ENCODE measurements around the gene NKD1. TPM values are rescaled to one million over a fixed set of nuclear protein-coding genes. Genes with fewer than 3 reads are reported as not detected.
A peak's percentile ranks its signal among the peaks of the same experiment; 100 is the strongest.

Gene NKD1
- total and polyA plus RNA-seq, 8 donors: 12.5 to 46.9 (median 37.9) TPM

DNA sequence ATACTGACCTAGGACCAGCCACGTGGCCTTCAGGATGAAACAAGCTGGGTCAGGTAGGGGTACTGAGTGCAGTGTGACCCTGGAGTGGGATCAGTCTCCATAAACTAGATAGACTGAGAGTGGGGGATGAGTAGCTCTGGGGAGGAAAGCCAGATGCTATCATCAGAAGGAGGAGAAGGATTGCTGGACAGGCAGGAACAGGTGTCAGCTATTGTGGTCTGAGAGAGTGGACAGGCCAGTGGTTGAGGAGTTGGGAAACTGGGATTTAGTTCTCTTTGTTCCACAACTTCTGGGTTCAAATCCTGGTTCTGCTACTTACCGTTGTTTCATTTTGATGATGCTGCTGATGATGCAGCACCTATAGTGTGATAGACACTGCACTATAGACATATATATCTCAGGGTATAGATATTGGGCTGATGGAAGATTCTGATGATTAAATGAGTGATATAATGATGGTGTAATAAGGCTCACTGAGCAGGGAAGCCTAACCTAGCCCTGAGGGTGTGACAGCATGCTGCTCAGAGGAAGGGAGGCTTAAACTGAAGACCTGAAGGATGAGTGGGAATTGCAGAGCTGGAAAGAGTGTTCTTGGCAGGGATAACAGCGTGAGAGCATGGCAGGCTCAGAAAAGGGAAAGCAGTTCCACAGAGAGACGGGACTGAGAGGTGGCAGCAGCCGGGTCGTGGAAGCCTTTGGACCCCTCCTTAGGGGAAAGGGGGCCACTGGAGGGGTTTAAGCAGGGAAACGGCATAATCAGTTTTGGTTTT lies 66.9 kb downstream of the NKD1 start:
- no peak for ATAC-seq
- peaks cover 0 to 35% of the 10 kb centered on the region in 2 donors for H3K4me1 ChIP-seq

DNA sequence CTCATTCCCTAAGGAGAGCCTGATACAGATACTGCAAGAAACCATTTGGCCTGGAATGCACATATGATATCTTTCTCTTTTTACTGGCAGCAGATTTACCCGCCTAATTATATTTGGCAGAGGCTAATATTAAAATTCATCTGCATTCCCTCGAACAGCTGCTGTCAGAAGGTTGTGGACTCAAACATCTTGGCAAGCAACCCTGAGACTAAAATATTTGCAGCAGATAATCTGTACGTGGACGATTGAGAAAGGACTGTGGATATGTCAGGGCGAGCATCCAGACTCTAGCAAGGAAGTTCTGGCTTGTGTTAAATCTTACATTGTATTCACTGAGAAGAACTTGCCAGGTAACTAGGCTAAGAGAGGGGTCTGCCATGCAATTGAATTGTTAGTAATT lies 67.7 kb downstream of the NKD1 start:
- Histone ChIP-seq H3K4me3 (no peak overlapping the region), H3K4me1 (peaks cover 0 to 32% of the 10 kb centered on the region in 2 donors), H3K9me3 (no peaks in the 10 kb centered on the region), H3K36me3 (no peaks in the 10 kb centered on the region), H3K27ac (no peak overlapping the region), H3K27me3 (no peaks in the 10 kb centered on the region)
- ATAC-seq (no peak), DNase-seq (peak in 2 of 4 donors; percentile 68 to 77)
- TF ChIP-seq, protein P1, sequence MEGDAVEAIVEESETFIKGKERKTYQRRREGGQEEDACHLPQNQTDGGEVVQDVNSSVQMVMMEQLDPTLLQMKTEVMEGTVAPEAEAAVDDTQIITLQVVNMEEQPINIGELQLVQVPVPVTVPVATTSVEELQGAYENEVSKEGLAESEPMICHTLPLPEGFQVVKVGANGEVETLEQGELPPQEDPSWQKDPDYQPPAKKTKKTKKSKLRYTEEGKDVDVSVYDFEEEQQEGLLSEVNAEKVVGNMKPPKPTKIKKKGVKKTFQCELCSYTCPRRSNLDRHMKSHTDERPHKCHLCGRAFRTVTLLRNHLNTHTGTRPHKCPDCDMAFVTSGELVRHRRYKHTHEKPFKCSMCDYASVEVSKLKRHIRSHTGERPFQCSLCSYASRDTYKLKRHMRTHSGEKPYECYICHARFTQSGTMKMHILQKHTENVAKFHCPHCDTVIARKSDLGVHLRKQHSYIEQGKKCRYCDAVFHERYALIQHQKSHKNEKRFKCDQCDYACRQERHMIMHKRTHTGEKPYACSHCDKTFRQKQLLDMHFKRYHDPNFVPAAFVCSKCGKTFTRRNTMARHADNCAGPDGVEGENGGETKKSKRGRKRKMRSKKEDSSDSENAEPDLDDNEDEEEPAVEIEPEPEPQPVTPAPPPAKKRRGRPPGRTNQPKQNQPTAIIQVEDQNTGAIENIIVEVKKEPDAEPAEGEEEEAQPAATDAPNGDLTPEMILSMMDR (IDR thresholded peaks at IDR 0.05): no peak
- intact Hi-C loops (cut with DNase I): no loop called here

More for the DNA sequence above, 66.9 kb downstream of the NKD1 start:
- intact Hi-C loops (cut with DNase I): no loop called here
- Histone ChIP-seq H3K27me3 (no peaks in the 10 kb centered on the region), H3K36me3 (no peaks in the 10 kb centered on the region), H3K9me3 (no peaks in the 10 kb centered on the region), H3K27ac (no peak overlapping the region), H3K4me3 (no peak overlapping the region)
- DNase-seq: no peak
- TF ChIP-seq, protein P1 (IDR thresholded peaks at IDR 0.05): no peak

DNA sequence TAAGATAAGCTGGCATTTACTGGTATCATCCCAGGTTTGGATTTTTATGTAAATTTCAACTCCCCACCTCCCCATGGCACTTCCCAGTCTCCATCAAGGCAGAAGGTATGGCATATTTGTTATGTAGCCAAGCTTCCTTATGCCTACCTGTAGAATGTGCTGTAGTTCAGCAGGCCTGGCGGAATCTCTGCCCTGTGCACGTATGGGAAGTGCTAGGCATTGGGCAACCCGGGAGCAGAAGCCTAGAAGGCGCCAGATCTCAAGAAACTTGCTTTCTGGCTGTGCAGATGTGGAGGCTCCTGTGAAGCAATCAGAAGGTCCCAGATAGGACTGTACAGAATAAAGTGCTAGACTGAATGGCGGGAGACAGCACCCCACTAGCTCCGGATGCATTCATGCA lies 68.2 kb downstream of the NKD1 start:
- H3K9me3 ChIP-seq: no peaks in the 10 kb centered on the region
- TF ChIP-seq, protein P1 (IDR thresholded peaks at IDR 0.05): no peak
- no peaks in the 10 kb centered on the region for H3K27me3 ChIP-seq
- intact Hi-C loops (cut with DNase I): no loop called here
- H3K36me3 ChIP-seq: no peaks in the 10 kb centered on the region
- no peak overlapping the region for H3K4me3 ChIP-seq
- peaks cover 0 to 27% of the 10 kb centered on the region in 2 donors for H3K4me1 ChIP-seq
- DNase-seq: no peak
- no peak overlapping the region for H3K27ac ChIP-seq
- no peak for ATAC-seq

DNA sequence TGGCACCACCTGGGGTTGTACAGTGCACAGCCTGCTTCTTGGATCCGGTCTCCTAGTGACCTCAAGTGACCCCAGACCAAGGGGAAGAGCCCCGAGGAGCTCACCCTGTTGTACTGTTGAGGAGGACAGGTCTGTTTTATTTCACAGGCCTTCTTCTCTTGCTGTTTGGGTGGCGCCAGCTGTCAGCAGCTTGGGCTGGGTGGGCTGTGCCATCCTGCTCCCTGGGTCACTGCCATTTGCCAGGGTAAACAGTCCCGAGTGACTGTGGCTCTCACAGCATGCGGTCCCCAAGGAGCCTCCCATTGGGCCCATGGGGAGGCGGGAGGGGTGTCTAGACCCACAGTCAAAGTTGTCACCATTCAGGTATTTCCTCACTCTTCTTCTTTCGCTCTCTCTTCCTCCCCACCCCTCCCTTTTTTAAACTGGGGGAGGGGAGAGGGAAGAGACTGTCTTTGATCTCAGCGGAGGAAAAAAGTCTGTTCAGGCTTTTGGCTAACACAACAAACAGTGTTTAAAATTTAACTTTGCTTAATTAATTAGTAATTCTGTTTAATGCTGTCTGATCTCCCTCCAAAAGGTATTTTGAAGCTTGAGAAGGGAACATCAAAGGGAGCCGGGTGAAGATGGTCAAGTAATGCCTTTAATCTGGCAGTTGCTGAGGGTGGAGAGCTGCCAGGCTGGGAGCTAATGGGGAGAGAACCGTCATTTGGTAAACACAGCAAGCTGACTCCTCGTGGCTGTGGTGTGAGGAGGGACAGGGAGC lies 68.9 kb downstream of the NKD1 start:
- peaks cover 0 to 20% of the 10 kb centered on the region in 2 donors for H3K4me1 ChIP-seq
- H3K9me3 ChIP-seq: no peaks in the 10 kb centered on the region
- DNase-seq (peak in 3 of 4 donors; percentile 53 to 85 (median 79)), ATAC-seq (peak; percentile 33)
- H3K27ac ChIP-seq: no peak overlapping the region
- H3K4me3 ChIP-seq: no peak overlapping the region
- H3K27me3 ChIP-seq: no peaks in the 10 kb centered on the region
- intact Hi-C loops (cut with DNase I): no loop called here
- H3K36me3 ChIP-seq: no peaks in the 10 kb centered on the region
- TF ChIP-seq, protein P1 (IDR thresholded peaks at IDR 0.05): no peak

DNA sequence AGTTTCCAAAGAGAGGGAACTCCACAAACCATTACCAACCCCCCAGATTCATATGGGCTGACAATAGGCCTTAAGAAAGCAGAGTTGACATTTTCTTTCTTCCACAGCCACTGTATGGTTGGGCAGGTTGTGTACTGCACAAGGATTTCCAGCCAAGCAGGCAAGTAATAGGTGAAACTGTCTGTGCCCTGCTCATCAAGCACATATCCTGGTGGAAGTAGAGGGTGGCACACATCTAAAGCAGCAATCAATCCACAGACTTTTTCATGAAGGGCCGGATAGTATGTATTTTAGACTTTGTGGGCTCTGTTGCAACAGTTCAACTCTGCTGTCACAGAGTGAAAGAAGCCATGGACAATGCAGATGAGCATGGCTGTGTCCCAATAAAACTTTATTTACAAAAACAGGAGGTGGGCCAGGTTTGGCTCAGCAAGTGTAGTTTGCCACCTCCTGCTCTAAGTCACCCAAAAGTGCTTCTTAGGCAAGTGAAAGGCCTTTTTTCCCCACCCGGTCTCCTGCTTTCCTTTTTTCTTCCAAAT lies 69.5 kb downstream of the NKD1 start:
- Histone ChIP-seq H3K4me3 (no peak overlapping the region), H3K9me3 (no peaks in the 10 kb centered on the region), H3K27me3 (no peaks in the 10 kb centered on the region), H3K4me1 (peaks cover 0 to 14% of the 10 kb centered on the region in 2 donors), H3K27ac (no peak overlapping the region), H3K36me3 (no peaks in the 10 kb centered on the region)
- TF ChIP-seq, protein P1 (IDR thresholded peaks at IDR 0.05): no peak
- no peak for ATAC-seq
- intact Hi-C loops (cut with DNase I): no loop called here
- DNase-seq: peak in 1 of 4 donors; percentile 30
